ENCODE data around the gene PLPPR2.
"Not testable (repeated sequence)": the region's sequence is repeated elsewhere in the genome, so short reads cannot be mapped to it uniquely, and the experiment has no call there.

DNA sequence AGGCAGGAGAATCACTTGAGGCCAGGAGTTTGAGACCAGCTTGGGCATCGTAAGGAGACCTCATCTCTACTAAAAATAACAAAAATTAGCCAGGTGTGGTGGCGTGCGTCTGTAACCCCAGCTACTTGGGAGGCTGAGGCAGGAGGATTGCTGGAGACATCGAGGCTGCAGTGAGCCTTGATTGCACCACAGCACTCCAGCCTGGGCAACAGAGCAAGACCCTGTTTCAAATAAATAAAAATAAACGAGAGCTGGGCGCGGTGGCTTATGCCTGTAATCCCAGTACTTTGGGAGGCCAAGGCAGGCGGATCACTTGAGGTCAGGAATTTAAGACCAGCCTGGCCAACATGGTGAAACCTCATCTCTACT is 15.1 kb upstream of the PLPPR2 start:
- TF ChIP-seq, protein P1, sequence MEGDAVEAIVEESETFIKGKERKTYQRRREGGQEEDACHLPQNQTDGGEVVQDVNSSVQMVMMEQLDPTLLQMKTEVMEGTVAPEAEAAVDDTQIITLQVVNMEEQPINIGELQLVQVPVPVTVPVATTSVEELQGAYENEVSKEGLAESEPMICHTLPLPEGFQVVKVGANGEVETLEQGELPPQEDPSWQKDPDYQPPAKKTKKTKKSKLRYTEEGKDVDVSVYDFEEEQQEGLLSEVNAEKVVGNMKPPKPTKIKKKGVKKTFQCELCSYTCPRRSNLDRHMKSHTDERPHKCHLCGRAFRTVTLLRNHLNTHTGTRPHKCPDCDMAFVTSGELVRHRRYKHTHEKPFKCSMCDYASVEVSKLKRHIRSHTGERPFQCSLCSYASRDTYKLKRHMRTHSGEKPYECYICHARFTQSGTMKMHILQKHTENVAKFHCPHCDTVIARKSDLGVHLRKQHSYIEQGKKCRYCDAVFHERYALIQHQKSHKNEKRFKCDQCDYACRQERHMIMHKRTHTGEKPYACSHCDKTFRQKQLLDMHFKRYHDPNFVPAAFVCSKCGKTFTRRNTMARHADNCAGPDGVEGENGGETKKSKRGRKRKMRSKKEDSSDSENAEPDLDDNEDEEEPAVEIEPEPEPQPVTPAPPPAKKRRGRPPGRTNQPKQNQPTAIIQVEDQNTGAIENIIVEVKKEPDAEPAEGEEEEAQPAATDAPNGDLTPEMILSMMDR (IDR thresholded peaks at IDR 0.05), result not testable (repeated sequence)
- TF ChIP-seq ZFX (IDR thresholded peaks at IDR 0.05; ENCODE audit: borderline replicate concordance), result not testable (repeated sequence)

All from 22Rv1 (cell line).